Left forelimb (tissue), 1 donor: ENCODE data around the gene CLCNKB.
"Not testable (repeated sequence)": the region's sequence is repeated elsewhere in the genome, so short reads cannot be mapped to it uniquely, and the experiment has no call there.

Source experiments
- DNase-seq: peaks from one replicate; pipeline ENCODE4 v3.0.0-alpha.2; 2018; ENCODE audit warnings: low spot score

Gene CLCNKB

GRCh38 chr1:16061266-16061665, 17.7 kb downstream of the CLCNKB start:
- DNase-seq = no peak

- DNase-seq = not testable (repeated sequence)
These were observed 18.6 kb downstream of the CLCNKB start for GRCh38 chr1:16061989-16062686.

GRCh38 chr1:16062687-16063075, 19.1 kb downstream of the CLCNKB start:
- not testable (repeated sequence) for DNase-seq

GRCh38 chr1:16063226-16063829, 19.7 kb downstream of the CLCNKB start:
- DNase-seq = no peak

GRCh38 chr1:16063921-16064320, 20.3 kb downstream of the CLCNKB start:
- DNase-seq = no peak

GRCh38 chr1:16064536-16065268, 21.1 kb downstream of the CLCNKB start:
- no peak for DNase-seq

- DNase-seq = no peak
These were observed 21.6 kb downstream of the CLCNKB start for GRCh38 chr1:16065269-16065576.

- DNase-seq = no peak
These were observed 22.7 kb downstream of the CLCNKB start for GRCh38 chr1:16066245-16066644.

- DNase-seq = no peak
These were observed 23.7 kb downstream of the CLCNKB start for GRCh38 chr1:16067127-16067768.

GRCh38 chr1:16067933-16068332, 24.4 kb downstream of the CLCNKB start:
- no peak for DNase-seq

GRCh38 chr1:16068356-16069270, 25.0 kb downstream of the CLCNKB start:
- DNase-seq = no peak

- DNase-seq = no peak
These were observed 27.2 kb downstream of the CLCNKB start for GRCh38 chr1:16070640-16071355.

- no peak for DNase-seq
These were observed 28.0 kb downstream of the CLCNKB start for GRCh38 chr1:16071614-16072013.

GRCh38 chr1:16072095-16072494, 28.5 kb downstream of the CLCNKB start:
- no peak for DNase-seq

GRCh38 chr1:16072616-16073484, 29.3 kb downstream of the CLCNKB start:
- no peak for DNase-seq

- DNase-seq = no peak
These were observed 30.0 kb downstream of the CLCNKB start, which contains the start of gene FAM131C for GRCh38 chr1:16073490-16074119. Gene FAM131C (minus strand): TSS chr1:16073651. CDS start chr1:16073442, 209 bp downstream.

- DNase-seq = no peak
These were observed 30.6 kb downstream of the CLCNKB start for GRCh38 chr1:16074217-16074616.

GRCh38 chr1:16075337-16076030, 31.9 kb downstream of the CLCNKB start:
- DNase-seq = no peak
